Central memory CD4-positive, alpha-beta T cell (primary cell): ENCODE results near the gene MARCHF6.
A peak's percentile ranks its signal among the peaks of the same experiment; 100 is the strongest.
"Not testable (repeated sequence)": the region's sequence is repeated elsewhere in the genome, so short reads cannot be mapped to it uniquely, and the experiment has no call there.

Experiments
- DNase-seq: peaks from one replicate; pipeline ENCODE4 v3.0.0; 2022
- total RNA-seq, 3 experiments: gene quantifications; one replicate each; lab custom pipeline; 2026; lab: John Stamatoyannopoulos, UW

MARCHF6 gene
- total RNA-seq: 143 to 332 (median 186) reads per million in 3 experiments

DNA sequence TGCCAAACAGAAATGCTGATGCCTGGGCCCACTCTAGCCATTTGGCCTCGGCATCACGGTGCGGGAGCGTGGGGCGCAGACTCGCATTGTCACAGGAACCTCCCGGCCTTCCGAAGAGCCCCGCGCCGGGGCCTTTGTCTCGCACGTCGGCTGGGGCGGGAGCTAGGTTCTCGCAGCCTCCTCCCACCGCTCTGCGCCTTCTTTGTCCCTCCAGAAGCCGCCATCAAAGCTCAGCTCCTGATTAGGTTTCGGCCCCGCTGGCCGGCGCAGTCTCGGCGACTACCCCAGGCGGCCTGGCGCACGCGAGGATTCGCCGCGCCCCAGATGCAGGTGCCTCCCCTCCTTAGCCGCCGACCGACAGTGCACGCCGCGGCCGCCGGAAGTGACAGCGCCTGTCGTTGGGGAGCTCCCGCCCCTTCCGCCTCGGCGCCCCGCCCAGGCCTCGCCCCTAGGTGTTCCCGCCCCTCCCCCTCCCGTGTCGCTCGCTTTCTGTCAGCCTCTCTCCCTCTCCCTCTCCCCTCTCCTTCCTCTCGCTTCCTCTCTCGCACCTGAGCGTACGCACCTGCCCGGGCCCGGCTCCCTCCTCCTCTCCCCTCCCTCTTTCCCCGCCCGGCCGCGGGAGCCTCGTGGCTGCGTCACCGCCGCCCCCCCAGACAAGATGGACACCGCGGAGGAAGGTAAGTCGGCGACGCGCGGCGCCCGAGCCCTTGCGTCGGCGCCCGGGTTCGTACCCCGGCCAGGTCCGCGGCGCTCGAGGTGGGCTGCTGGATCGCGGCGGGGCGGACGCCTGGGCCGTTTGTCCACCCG, at the start of gene MARCHF6:
Gene MARCHF6, plus strand, starts transcription at position 455 of the 807 bp plus-strand sequence. Its CDS starts 204 bp downstream, at position 659.
- DNase-seq: peak; percentile 94

DNA sequence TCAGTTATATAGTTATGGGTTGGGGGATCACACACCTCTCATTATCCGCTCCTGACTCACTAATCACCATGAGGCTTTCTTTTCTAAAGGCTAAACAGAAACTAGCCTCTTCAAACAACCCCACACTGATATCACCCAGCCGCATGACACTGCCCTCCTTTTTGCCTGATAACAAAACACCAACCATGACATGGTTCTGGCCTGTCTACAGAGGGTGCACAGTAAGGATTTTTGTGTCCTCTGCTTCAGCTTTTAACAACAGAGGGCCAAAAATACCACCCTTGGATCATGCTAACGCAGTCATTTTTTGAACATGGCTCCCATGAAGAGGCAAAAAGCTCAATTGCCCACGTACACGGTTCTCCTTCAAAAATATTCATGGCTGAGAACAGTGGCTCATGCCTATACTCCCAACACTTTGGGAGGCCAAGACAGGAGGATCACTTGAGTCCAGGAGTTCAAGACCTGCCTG, 49.8 kb upstream of the MARCHF6 start:
- DNase-seq: no peak

DNA sequence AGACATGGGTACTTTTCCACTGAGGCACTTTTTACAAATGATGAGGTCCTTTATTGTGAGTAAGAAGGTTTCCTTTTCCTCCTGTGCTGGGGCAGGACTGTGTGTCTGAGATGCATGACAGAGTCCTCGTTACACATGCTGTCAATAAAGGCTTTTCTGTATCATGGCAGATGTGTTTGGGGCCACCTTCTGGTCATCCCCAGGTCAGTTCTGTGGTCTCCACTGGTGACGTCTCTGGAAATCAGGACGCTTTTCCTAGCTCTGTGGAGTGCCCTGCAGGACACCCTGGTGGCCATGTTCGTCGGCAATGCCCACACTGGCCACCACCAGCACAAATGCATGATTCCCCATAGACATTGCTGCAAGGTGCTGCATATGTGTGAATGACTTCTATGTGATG, 48.6 kb upstream of the MARCHF6 start:
- DNase-seq: no peak

DNA sequence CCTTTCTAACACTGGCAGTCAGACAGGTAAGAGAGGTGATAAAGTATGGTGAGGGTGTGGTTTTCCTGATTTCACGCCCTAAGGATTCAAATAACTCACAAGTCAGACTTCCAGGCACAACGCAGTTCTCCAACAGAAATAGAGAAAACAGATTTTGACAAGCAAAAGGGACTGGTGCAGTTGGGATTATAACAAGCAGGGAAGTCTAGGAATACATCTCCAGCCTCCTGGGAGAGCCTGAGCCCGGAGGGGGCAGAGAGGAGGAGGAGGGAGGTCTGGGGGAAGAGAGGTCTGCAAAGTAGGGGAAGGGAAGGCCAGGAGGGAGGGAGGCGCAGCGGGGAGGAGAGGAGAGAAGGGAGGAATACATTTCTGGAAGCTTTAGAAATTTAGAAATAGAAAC, 47.4 kb upstream of the MARCHF6 start:
- no peak for DNase-seq

DNA sequence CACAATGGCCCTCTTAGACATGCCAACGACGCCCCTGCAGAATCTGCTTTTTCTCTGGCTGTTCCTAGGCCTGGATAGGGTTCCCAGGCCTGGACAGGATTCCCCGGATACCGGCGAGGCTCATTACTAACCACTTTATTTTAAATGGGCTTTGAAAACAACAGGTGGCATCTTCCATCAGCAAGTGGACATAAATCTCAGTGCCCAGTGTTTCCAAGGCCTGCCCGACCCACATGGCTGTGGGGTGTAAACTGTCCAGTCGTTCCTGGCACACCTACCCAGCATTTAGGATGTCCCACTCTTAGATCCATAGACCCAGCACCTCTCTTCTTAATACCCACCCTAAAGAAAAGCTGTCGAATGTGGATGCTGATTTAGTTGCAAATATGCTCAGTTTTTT, 46.7 kb upstream of the MARCHF6 start:
- DNase-seq: no peak

- DNase-seq: no peak
Measured at GRCh38 chr5:10307206-10308148, 46.0 kb upstream of the MARCHF6 start, which contains the start of gene CMBL. Gene CMBL, minus strand, starts transcription at chr5:10307902. Its CDS starts 17,140 bp downstream, at chr5:10290762.

GRCh38 chr5:10308844-10309243, 44.7 kb upstream of the MARCHF6 start:
- DNase-seq: no peak

- DNase-seq: no peak
Measured at GRCh38 chr5:10310066-10310779, 43.3 kb upstream of the MARCHF6 start.

DNA sequence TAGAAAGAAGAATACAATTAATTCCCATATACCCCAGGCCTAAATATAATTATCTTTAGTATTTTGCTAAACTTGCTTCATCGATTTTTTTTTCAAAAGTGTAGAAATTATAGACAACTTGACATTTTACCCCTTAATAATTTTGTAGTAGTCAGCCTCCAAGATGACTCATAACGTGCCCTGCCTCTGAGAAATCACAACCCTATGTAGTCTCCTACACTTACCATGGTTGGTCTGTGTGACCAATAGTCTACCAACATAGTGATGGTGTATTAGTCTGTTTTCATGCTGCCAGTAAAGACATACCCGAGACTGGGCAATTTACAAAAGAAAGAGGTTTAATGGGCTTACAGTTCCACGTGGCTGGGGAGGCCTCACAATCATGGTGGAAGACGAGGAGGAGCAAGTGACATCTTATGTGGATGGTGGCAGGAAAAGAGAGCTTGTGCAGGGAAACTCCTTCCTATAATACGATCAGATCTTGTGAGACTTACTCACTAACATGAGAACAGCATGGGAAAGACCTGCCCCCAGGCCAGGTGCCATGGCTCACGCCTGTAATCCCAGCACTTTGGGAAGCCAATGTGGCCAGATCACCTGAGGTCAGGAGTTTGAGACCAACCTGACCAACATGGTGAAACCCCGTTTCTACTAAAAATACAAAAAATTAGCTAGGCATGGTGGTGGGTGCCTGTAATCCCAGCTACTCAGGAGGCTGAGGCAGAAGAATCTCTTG, 42.5 kb upstream of the MARCHF6 start:
- DNase-seq: not testable (repeated sequence)

DNA sequence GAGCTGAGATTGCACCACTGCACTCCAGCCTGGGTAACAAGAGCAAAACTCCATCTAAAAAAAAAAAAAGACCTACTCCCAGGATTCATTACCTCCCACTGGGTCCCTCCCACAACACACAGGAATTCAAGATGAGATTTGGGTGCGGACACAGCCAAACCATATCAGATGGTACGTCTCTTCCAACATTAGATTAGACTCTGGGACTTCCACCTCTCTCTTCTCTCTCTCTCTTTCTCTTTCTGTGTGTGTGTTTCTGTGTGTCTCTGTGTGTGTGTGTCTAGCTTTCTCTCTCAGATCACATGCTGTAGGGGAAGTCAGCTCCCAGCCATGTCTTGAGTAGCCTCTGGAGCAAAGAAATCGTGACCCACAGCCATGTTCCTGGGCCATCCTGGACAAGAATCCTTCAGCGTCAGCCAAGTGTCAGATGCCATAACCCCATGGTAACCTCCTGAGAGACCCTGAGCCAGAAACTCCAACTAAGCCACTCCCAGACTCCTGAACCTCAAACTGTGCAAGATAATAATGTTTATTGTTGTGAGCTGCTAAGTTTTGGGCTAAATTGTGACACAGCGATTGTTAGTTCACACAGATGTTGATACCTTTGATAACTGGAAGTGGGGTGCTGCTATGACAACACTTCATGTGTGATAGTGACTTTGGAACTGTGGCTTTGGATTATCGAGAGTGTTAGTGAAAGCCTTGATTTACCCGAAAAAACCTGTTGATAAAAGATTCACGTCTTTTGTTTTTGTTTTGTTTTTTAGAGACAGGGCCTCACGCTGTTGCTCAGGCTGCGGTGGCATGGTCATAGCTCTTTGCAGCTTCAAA, 41.7 kb upstream of the MARCHF6 start:
- DNase-seq: no peak

DNA sequence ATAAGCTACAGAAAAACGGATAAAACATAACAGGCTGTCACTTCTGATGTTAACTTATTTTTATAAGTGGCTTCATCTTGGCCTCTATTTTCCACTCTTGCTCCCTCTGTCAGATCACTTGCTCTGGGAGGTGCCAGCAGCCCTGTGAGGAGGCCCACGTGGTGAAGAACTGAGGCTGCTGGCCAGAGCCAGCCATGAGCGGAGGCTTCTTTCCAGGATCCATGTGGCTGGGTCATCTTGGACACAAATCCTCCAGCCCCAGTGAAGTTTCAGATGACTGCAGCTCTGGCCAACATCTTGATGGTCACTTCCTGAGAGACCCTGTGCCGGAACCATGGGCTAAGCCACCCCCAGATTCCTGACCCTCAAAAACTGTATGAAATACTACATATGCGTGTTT, 38.3 kb upstream of the MARCHF6 start:
- no peak for DNase-seq

DNA sequence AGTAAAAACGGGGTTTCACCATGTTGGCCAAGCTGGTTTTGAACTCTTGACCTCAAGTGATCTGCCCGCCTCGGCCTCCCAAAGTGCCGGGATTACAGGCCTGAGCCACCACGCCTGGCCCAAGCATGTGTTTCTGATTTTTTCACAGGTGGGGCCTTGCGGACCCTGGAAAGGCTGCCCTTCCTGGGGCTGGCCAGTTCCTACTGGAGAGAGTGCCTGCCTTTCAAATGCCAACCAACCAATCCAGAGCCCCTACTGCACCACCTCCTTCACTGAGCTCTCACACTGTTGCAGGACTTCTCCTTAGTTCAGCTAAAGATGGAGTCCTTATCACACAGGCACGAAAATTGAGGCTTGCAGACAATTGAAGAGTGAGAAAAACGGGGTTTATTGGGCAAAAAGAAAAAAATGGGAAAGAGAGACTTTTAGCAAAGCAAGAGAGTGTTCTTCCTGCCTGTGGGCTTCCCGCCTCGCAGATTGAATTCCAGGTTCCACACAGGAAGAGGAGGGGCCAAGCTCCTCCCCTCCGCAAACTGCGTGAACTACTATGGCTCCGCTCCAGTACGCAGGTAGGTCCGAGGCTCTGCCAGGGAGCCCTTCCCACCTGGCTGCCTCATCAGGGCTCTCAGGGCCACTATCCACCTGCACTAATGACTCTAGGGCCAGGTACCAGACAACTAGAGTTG, 37.5 kb upstream of the MARCHF6 start:
- no peak for DNase-seq

- no peak for DNase-seq
Measured at GRCh38 chr5:10317825-10318682, 35.4 kb upstream of the MARCHF6 start.

- no peak for DNase-seq
Measured at GRCh38 chr5:10319202-10319851, 34.2 kb upstream of the MARCHF6 start.

GRCh38 chr5:10320793-10321192, 32.7 kb upstream of the MARCHF6 start:
- DNase-seq: no peak

DNA sequence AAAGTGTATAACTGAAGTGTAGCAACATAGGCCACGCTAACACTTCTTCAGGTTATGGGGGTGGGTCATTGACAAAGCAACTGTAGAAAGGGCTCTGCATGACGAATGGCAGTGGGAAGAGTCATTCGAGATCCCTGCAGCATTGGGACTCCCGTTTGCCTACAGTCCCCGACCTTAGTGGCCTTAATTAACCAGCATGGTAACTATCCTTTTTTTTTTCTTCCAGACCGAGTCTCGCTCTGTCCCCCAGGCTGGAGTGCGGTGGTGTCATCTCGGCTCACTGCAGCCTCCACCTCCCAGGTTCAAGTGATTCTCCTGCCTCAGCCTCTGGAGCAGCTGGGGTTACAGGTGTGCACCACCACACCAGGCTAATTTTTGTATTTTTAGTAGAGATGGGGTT, 31.6 kb upstream of the MARCHF6 start:
- no peak for DNase-seq

GRCh38 chr5:10323588-10324488, 29.7 kb upstream of the MARCHF6 start:
- no peak for DNase-seq
